ENCODE measurements around the gene DENND1A. TPM values are rescaled to one million over a fixed set of nuclear protein-coding genes. Genes with fewer than 3 reads are reported as not detected.

DENND1A gene
- total RNA-seq, 1 donor from 2014 or later = 25.2 TPM

GRCh38 chr9:123923377-123923776 is 6.5 kb downstream of the DENND1A start:
- Mint-ChIP-seq H3K27ac (no peak overlapping the region), H3K4me1 (peaks cover 18% of the 10 kb centered on the region), H3K36me3 (ENCODE audit: low read depth) (no peaks in the 10 kb centered on the region), H3K4me3 (no peak overlapping the region), H3K27me3 (no peaks in the 10 kb centered on the region), H3K9me3 (peaks cover 5% of the 10 kb centered on the region)
- ATAC-seq (ENCODE audit: low read depth) (no peak), DNase-seq (no peak)
- CTCF ChIA-PET = no interaction called here
- intact Hi-C loops (cut with micrococcal nuclease) = loop anchor here (10.0 kb wide), 1 partner anchor 259 kb away; no protein-coding TSS in a partner anchor
- POLR2A ChIA-PET = no interaction called here
- no peak for TF ChIP-seq CTCF (IDR thresholded peaks at IDR 0.05)

GRCh38 chr9:123922911-123923310 is 7.0 kb downstream of the DENND1A start:
- no peaks in the 10 kb centered on the region for H3K27me3 Mint-ChIP-seq

GRCh38 chr9:123922431-123922830 is 7.5 kb downstream of the DENND1A start:
- no peaks in the 10 kb centered on the region for H3K36me3 Mint-ChIP-seq (ENCODE audit: low read depth)
- H3K4me1 Mint-ChIP-seq = peaks cover 9% of the 10 kb centered on the region

More at GRCh38 chr9:123922911-123923310, 7.0 kb downstream of the DENND1A start:
- Mint-ChIP-seq H3K36me3 (ENCODE audit: low read depth) (no peaks in the 10 kb centered on the region), H3K9me3 (peaks cover 5% of the 10 kb centered on the region), H3K27ac (no peak overlapping the region), H3K4me3 (no peak overlapping the region), H3K4me1 (peaks cover 14% of the 10 kb centered on the region)
- no peak for DNase-seq
- ChIA-PET CTCF (no interaction called here), POLR2A (no interaction called here)
- ATAC-seq (ENCODE audit: low read depth) = no peak
- TF ChIP-seq CTCF (IDR thresholded peaks at IDR 0.05) = no peak
- intact Hi-C loops (cut with micrococcal nuclease) = loop anchor here (10.0 kb wide), 1 partner anchor 258 kb away; no protein-coding TSS in a partner anchor

DNA sequence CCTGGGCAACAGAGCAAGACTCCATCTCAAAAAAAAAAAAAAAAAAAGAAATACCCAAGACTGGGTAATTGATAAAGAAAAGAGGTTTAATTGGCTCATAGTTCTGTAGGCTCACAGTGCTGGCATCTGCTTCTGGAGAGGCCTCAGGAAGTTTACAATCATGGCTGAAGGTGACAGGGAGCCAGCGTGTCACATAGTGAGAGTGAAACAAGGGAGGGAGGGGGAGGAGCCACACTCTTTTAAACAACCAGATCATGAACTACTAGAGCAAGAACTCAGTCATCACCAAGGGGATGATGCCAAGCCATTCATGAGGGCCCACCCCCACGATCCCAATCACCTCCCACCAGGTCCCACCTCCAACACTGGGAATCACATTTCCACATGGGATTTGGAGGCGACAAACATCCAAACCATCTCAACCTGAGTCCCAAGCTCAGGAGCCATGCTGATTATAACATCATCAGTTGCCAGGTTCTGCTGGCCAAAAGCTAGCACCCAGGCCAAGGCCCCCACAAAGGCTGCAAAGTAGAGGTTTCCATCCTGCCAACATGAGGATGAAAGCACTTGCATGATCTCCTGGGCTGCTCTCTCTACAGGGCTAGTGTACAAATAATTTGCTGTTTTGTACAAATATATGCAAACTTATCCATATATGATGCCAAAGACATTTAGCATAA is 15.3 kb downstream of the DENND1A start:
- H3K27me3 Mint-ChIP-seq = no peaks in the 10 kb centered on the region
- TF ChIP-seq CTCF (IDR thresholded peaks at IDR 0.05) = no peak
- intact Hi-C loops (cut with micrococcal nuclease) = no loop called here
- ChIA-PET POLR2A (no interaction called here), CTCF (no interaction called here)
- ATAC-seq (ENCODE audit: low read depth) (no peak), DNase-seq (no peak)
- H3K4me3 Mint-ChIP-seq = no peak overlapping the region
- H3K36me3 Mint-ChIP-seq (ENCODE audit: low read depth) = peaks cover 9% of the 10 kb centered on the region
- peaks cover 2% of the 10 kb centered on the region for H3K9me3 Mint-ChIP-seq
- H3K27ac Mint-ChIP-seq = no peak overlapping the region
- H3K4me1 Mint-ChIP-seq = no peaks in the 10 kb centered on the region

More at GRCh38 chr9:123922431-123922830, 7.5 kb downstream of the DENND1A start:
- no peak for DNase-seq
- TF ChIP-seq CTCF (IDR thresholded peaks at IDR 0.05) = no peak
- ATAC-seq (ENCODE audit: low read depth) = no peak
- ChIA-PET CTCF (no interaction called here), POLR2A (no interaction called here)
- Mint-ChIP-seq H3K27me3 (no peaks in the 10 kb centered on the region), H3K9me3 (peaks cover 5% of the 10 kb centered on the region), H3K4me3 (no peak overlapping the region), H3K27ac (no peak overlapping the region)
- intact Hi-C loops (cut with micrococcal nuclease) = loop anchor here (10.0 kb wide), 1 partner anchor 258 kb away; no protein-coding TSS in a partner anchor

GRCh38 chr9:123912167-123912897 is 17.6 kb downstream of the DENND1A start:
- POLR2A ChIA-PET = no interaction called here
- DNase-seq = no peak
- Mint-ChIP-seq H3K27me3 (no peaks in the 10 kb centered on the region), H3K9me3 (peaks cover 2% of the 10 kb centered on the region), H3K4me3 (no peak overlapping the region), H3K27ac (no peak overlapping the region), H3K4me1 (no peaks in the 10 kb centered on the region), H3K36me3 (ENCODE audit: low read depth) (peaks cover 11% of the 10 kb centered on the region)
- intact Hi-C loops (cut with micrococcal nuclease) = no loop called here
- TF ChIP-seq CTCF (IDR thresholded peaks at IDR 0.05) = no peak
- CTCF ChIA-PET = no interaction called here
- no peak for ATAC-seq (ENCODE audit: low read depth)

Measured in activated B cell treated with CpG ODN at 0.5 μM for 24 hours (primary cell).